Mesenchymal stem cell (in vitro differentiated cells and primary cell): ENCODE measurements around the gene EFNA5.

Source experiments
- DNase-seq: peaks from one replicate; pipeline ENCODE4 v3.0.0-alpha.2; 2013
- H2AFZ ChIP-seq: one replicate; pipeline ENCODE4 v1.6.1; 2013; ENCODE audit warnings: low read depth, mild to moderate bottlenecking, control low read depth, inconsistent platforms, low read length, moderate library complexity
- H2AK5ac ChIP-seq: 2 replicates; pipeline ENCODE4 v1.6.1; 2013; ENCODE audit warnings: low read length, moderate library complexity, mild to moderate bottlenecking, inconsistent platforms; ENCODE audit not compliant: severe bottlenecking
- H2BK120ac ChIP-seq: one replicate; pipeline ENCODE4 v1.6.1; 2013; ENCODE audit warnings: low read depth, mild to moderate bottlenecking, inconsistent platforms, low read length, moderate library complexity
- H2BK12ac ChIP-seq, 2 experiments: one replicate each; pipeline ENCODE4 v1.6.1; 2013; ENCODE audit warnings: inconsistent platforms in 2 of 2, low read length in 2 of 2, mild to moderate bottlenecking in 2 of 2, moderate library complexity in 2 of 2, control low read depth in 1 of 2
- H2BK15ac ChIP-seq: one replicate; pipeline ENCODE4 v1.6.1; 2013; ENCODE audit warnings: mild to moderate bottlenecking, low read depth, inconsistent platforms; ENCODE audit not compliant: poor library complexity, severe bottlenecking
- H2BK5ac ChIP-seq: 2 replicates; pipeline ENCODE4 v1.6.1; 2013; ENCODE audit warnings: low read depth, mild to moderate bottlenecking, low read length, control low read depth, inconsistent platforms; ENCODE audit not compliant: poor library complexity, severe bottlenecking
- H3K14ac ChIP-seq, 2 experiments: one replicate each; pipeline ENCODE4 v1.6.1; 2013; ENCODE audit warnings: inconsistent platforms in 2 of 2, low read length in 2 of 2, control low read depth in 1 of 2, mild to moderate bottlenecking in 1 of 2, moderate library complexity in 1 of 2
- H3K18ac ChIP-seq, 2 experiments: one replicate each; pipeline ENCODE4 v1.6.1; 2013; ENCODE audit warnings: inconsistent platforms in 2 of 2, low read length in 2 of 2, control low read depth in 1 of 2, low read depth in 1 of 2, mild to moderate bottlenecking in 1 of 2
- H3K23ac ChIP-seq, 2 experiments: one replicate each; pipeline ENCODE4 v1.6.1; 2013; ENCODE audit warnings: inconsistent platforms in 2 of 2, low read length in 2 of 2, mild to moderate bottlenecking in 2 of 2, moderate library complexity in 2 of 2, control low read depth in 1 of 2
- H3K27ac ChIP-seq: 2 replicates; pipeline ENCODE4 v1.5.1; 2013; ENCODE audit warnings: mild to moderate bottlenecking, moderate library complexity, low read length, control low read depth, inconsistent platforms; ENCODE audit not compliant: poor library complexity, severe bottlenecking
- H3K27me3 ChIP-seq, 2 experiments: 2 replicates each; pipeline versions ENCODE4 v1.6.1 to v1.7.0; 2013; ENCODE audit warnings: low read length in 2 of 2, mild to moderate bottlenecking in 2 of 2, moderate library complexity in 2 of 2, control low read depth in 1 of 2, inconsistent platforms in 1 of 2; ENCODE audit not compliant: control insufficient read depth in 1 of 2, insufficient read depth in 1 of 2
- H3K36me3 ChIP-seq, 2 experiments: 2 replicates each; pipeline versions ENCODE4 v1.6.1 to v1.7.0; 2013; ENCODE audit warnings: low read length in 2 of 2, control low read depth in 1 of 2, inconsistent platforms in 1 of 2, low read depth in 1 of 2, mild to moderate bottlenecking in 1 of 2; ENCODE audit not compliant: insufficient read depth in 2 of 2, control insufficient read depth in 1 of 2
- H3K4ac ChIP-seq, 2 experiments: one replicate each; pipeline ENCODE4 v1.6.1; 2013; ENCODE audit warnings: inconsistent platforms in 2 of 2, low read length in 2 of 2, mild to moderate bottlenecking in 2 of 2, moderate library complexity in 2 of 2, control low read depth in 1 of 2, low read depth in 1 of 2
- H3K4me1 ChIP-seq: 2 replicates; pipeline ENCODE4 v1.6.1; 2013; ENCODE audit warnings: low read depth, low read length, control low read depth; ENCODE audit not compliant: control insufficient read depth, insufficient read depth
- H3K4me2 ChIP-seq: 2 replicates; pipeline ENCODE4 v1.6.1; 2013; ENCODE audit warnings: low read length, mild to moderate bottlenecking, inconsistent platforms; ENCODE audit not compliant: poor library complexity, severe bottlenecking
- H3K4me3 ChIP-seq, 2 experiments: 2 replicates each; pipeline versions ENCODE4 v1.5.1 to v1.7.0; 2013; ENCODE audit warnings: low read length in 2 of 2, mild to moderate bottlenecking in 2 of 2, control low read depth in 1 of 2, low read depth in 1 of 2; ENCODE audit not compliant: insufficient read depth in 1 of 2
- H3K79me1 ChIP-seq: replicated peaks from 2 replicates; pipeline ENCODE4 v1.6.1; 2013; ENCODE audit warnings: mild to moderate bottlenecking, control low read depth, low read length, inconsistent platforms; ENCODE audit not compliant: poor library complexity, severe bottlenecking
- H3K9ac ChIP-seq: 2 replicates; pipeline ENCODE4 v1.7.0; 2013; ENCODE audit warnings: mild to moderate bottlenecking, low read length, moderate library complexity
- H3K9me3 ChIP-seq: 2 replicates; pipeline ENCODE4 v1.7.0; 2013; ENCODE audit warnings: mild to moderate bottlenecking, low read length; ENCODE audit not compliant: control insufficient read depth
- H4K8ac ChIP-seq: one replicate; pipeline ENCODE4 v1.6.1; 2013; ENCODE audit warnings: inconsistent platforms, mild to moderate bottlenecking, low read length, moderate library complexity
- H4K91ac ChIP-seq: one replicate; pipeline ENCODE4 v1.6.1; 2013; ENCODE audit warnings: mild to moderate bottlenecking, low read length, inconsistent platforms
- WGBS: methylation state at CpG from one replicate; pipeline ENCODE4 v1.1.7; 2013; ENCODE audit warnings: mixed read lengths; 5-methylcytosine and 5-hydroxymethylcytosine counted together

EFNA5 gene

GRCh38 chr5:107501965-107502675 is 168.6 kb downstream of the EFNA5 start:
- Histone ChIP-seq H2AFZ (peak overlapping the region; percentile 29), H2BK15ac (no peak overlapping the region), H3K27ac (peak overlapping the region; percentile 24), H2BK120ac (peak overlapping the region; percentile 21), H3K4ac (peak overlapping the region; percentile 57 to 85), H3K14ac (no peak overlapping the region), H3K4me1 (peaks cover 8% of the 10 kb centered on the region), H2AK5ac (peak overlapping the region; percentile 35), H3K4me2 (no peak overlapping the region), H2BK5ac (no peak overlapping the region), H3K23ac (no peak overlapping the region), H3K9me3 (no peaks in the 10 kb centered on the region), H4K8ac (peak overlapping the region; percentile 59), H3K36me3 (no peaks in the 10 kb centered on the region), H4K91ac (no peak overlapping the region), H3K18ac (peak overlapping the region; percentile 77 to 91), H2BK12ac (peak overlapping the region; percentile 14 to 83), H3K9ac (no peak overlapping the region), H3K27me3 (no peaks in the 10 kb centered on the region), H3K4me3 (no peak overlapping the region), H3K79me1 (peaks cover 13% of the 10 kb centered on the region)
- WGBS, result 17% methylated on average over 15 of the region's 17 CpGs
- DNase-seq, result peak; percentile 86

DNA sequence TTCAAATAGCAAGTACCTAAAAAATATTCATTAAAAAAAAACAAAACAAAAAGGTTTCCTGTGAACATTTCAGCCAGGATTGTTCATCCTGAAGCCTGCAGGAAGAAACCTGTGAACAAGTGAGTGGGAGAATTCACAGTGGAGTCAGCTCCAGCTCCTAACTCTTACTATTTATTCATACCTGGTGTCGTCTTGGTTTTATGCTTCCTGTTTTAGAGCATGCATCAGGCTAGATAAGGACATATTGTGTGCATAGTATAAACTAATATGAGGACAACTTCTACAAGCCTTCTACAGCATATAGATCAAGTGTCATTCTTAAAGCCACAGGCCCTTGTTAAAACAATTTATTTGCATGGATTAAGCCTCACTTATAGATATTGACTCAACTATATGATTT is 169.9 kb downstream of the EFNA5 start:
- Histone ChIP-seq H3K4me1 (peaks cover 7% of the 10 kb centered on the region), H3K4me3 (no peak overlapping the region), H3K14ac (no peak overlapping the region), H3K4me2 (no peak overlapping the region), H3K18ac (no peak overlapping the region), H3K27me3 (no peaks in the 10 kb centered on the region), H3K79me1 (peaks cover 19% of the 10 kb centered on the region), H4K8ac (no peak overlapping the region), H3K36me3 (no peaks in the 10 kb centered on the region), H2AK5ac (no peak overlapping the region), H2AFZ (no peak overlapping the region), H3K27ac (no peak overlapping the region), H2BK5ac (no peak overlapping the region), H3K4ac (no peak overlapping the region), H3K9me3 (no peaks in the 10 kb centered on the region), H4K91ac (no peak overlapping the region), H3K23ac (no peak overlapping the region), H3K9ac (no peak overlapping the region), H2BK120ac (no peak overlapping the region), H2BK15ac (no peak overlapping the region), H2BK12ac (no peak overlapping the region)
- no peak for DNase-seq
- no CpG with 5 or more reads among the region's 1 CpG for WGBS

GRCh38 chr5:107500347-107500746 is 170.4 kb downstream of the EFNA5 start:
- H2BK5ac ChIP-seq, result no peak overlapping the region

GRCh38 chr5:107499776-107500175 is 171.0 kb downstream of the EFNA5 start:
- Histone ChIP-seq H3K27me3 (no peaks in the 10 kb centered on the region), H2BK12ac (no peak overlapping the region), H3K14ac (no peak overlapping the region), H3K4me3 (no peak overlapping the region), H3K18ac (no peak overlapping the region), H4K8ac (no peak overlapping the region), H3K4me2 (no peak overlapping the region), H3K79me1 (peaks cover 20% of the 10 kb centered on the region), H2AK5ac (no peak overlapping the region), H3K23ac (no peak overlapping the region), H3K4me1 (peaks cover 6% of the 10 kb centered on the region), H2BK120ac (no peak overlapping the region), H3K36me3 (no peaks in the 10 kb centered on the region), H3K27ac (no peak overlapping the region), H4K91ac (no peak overlapping the region), H3K4ac (no peak overlapping the region), H3K9me3 (no peaks in the 10 kb centered on the region), H2BK15ac (no peak overlapping the region), H2BK5ac (no peak overlapping the region), H2AFZ (no peak overlapping the region), H3K9ac (no peak overlapping the region)
- no peak for DNase-seq
- WGBS, result 38% methylated on average over 1 of the region's 1 CpG

More at GRCh38 chr5:107500347-107500746, 170.4 kb downstream of the EFNA5 start:
- Histone ChIP-seq H3K27me3 (no peaks in the 10 kb centered on the region), H2AFZ (no peak overlapping the region), H3K9ac (no peak overlapping the region), H2BK12ac (no peak overlapping the region), H2BK120ac (no peak overlapping the region), H3K4me2 (no peak overlapping the region), H3K23ac (no peak overlapping the region), H3K18ac (no peak overlapping the region), H2AK5ac (no peak overlapping the region), H3K79me1 (peaks cover 20% of the 10 kb centered on the region), H4K8ac (no peak overlapping the region), H3K36me3 (no peaks in the 10 kb centered on the region), H3K4me1 (peaks cover 6% of the 10 kb centered on the region), H3K9me3 (no peaks in the 10 kb centered on the region), H2BK15ac (no peak overlapping the region), H3K14ac (no peak overlapping the region), H3K4ac (no peak overlapping the region), H3K27ac (no peak overlapping the region), H4K91ac (no peak overlapping the region), H3K4me3 (no peak overlapping the region)
- no peak for DNase-seq
